ENCODE data around the gene CCSER2. TPM values are rescaled to one million over a fixed set of nuclear protein-coding genes. Genes with fewer than 3 reads are reported as not detected.

CCSER2 gene
- total and polyA plus RNA-seq, 8 donors: 7.0 to 87.9 (median 27.1) TPM

- TF ChIP-seq POLR2A (IDR thresholded peaks at IDR 0.05): no peak
- no peak for TF ChIP-seq EP300 (IDR thresholded peaks at IDR 0.05)
- TF ChIP-seq CTCF (IDR thresholded peaks at IDR 0.05): no peak
- no peak for TF ChIP-seq POLR2AphosphoS5 (IDR thresholded peaks at IDR 0.05)
- DNase-seq: no peak
- Histone ChIP-seq H3K27me3 (peaks cover 0 to 53% (median 0%) of the 10 kb centered on the region in 3 donors), H3K9me3 (no peaks in the 10 kb centered on the region), H3K27ac (no peak overlapping the region), H3K4me3 (no peak overlapping the region), H3K36me3 (no peaks in the 10 kb centered on the region), H3K4me1 (no peaks in the 10 kb centered on the region)
- intact Hi-C loops (cut with DNase I; ENCODE audit: low total_unique reads): no loop called here
- 21 to 36% (median 30%) methylated on average over 5 of the region's 5 CpGs for WGBS, 5 donors
These were observed 220.5 kb downstream of the CCSER2 start for GRCh38 chr10:84548869-84549268.

GRCh38 chr10:84549368-84550165 is 221.2 kb downstream of the CCSER2 start:
- Histone ChIP-seq H3K4me1 (no peaks in the 10 kb centered on the region), H3K27me3 (peaks cover 0 to 53% (median 0%) of the 10 kb centered on the region in 3 donors), H3K9me3 (no peaks in the 10 kb centered on the region), H3K4me3 (no peak overlapping the region), H3K27ac (no peak overlapping the region), H3K36me3 (no peaks in the 10 kb centered on the region)
- intact Hi-C loops (cut with DNase I; ENCODE audit: low total_unique reads): no loop called here
- DNase-seq: no peak
- WGBS, 5 donors: 38 to 45% (median 42%) methylated on average over 11 of the region's 11 CpGs
- TF ChIP-seq POLR2AphosphoS5 (IDR thresholded peaks at IDR 0.05) (no peak), CTCF (IDR thresholded peaks at IDR 0.05) (no peak), EP300 (IDR thresholded peaks at IDR 0.05) (no peak), POLR2A (IDR thresholded peaks at IDR 0.05) (no peak)

GRCh38 chr10:84550756-84551436 is 222.5 kb downstream of the CCSER2 start:
- Histone ChIP-seq H3K4me3 (no peak overlapping the region), H3K27ac (no peak overlapping the region), H3K9me3 (no peaks in the 10 kb centered on the region), H3K36me3 (no peaks in the 10 kb centered on the region), H3K4me1 (no peaks in the 10 kb centered on the region), H3K27me3 (peaks cover 0 to 53% (median 0%) of the 10 kb centered on the region in 3 donors)
- WGBS, 5 donors: 81 to 91% (median 85%) methylated on average over 5 of the region's 5 CpGs
- intact Hi-C loops (cut with DNase I; ENCODE audit: low total_unique reads): no loop called here
- no peak for DNase-seq
- TF ChIP-seq POLR2AphosphoS5 (IDR thresholded peaks at IDR 0.05) (no peak), CTCF (IDR thresholded peaks at IDR 0.05) (no peak), EP300 (IDR thresholded peaks at IDR 0.05) (no peak), POLR2A (IDR thresholded peaks at IDR 0.05) (no peak)

- Histone ChIP-seq H3K4me1 (no peaks in the 10 kb centered on the region), H3K27me3 (peaks cover 0 to 47% (median 0%) of the 10 kb centered on the region in 3 donors), H3K36me3 (no peaks in the 10 kb centered on the region), H3K27ac (no peak overlapping the region), H3K4me3 (no peak overlapping the region), H3K9me3 (no peaks in the 10 kb centered on the region)
- TF ChIP-seq EP300 (IDR thresholded peaks at IDR 0.05) (no peak), POLR2AphosphoS5 (IDR thresholded peaks at IDR 0.05) (no peak), POLR2A (IDR thresholded peaks at IDR 0.05) (no peak), CTCF (IDR thresholded peaks at IDR 0.05) (no peak)
- no peak for DNase-seq
- WGBS, 5 donors: 80 to 83% (median 81%) methylated on average over 6 of the region's 6 CpGs
- intact Hi-C loops (cut with DNase I; ENCODE audit: low total_unique reads): no loop called here
These were observed 223.2 kb downstream of the CCSER2 start for GRCh38 chr10:84551437-84552120.
